Activated T-cell treated with anti-CD3 and anti-CD28 coated beads for 4 hours (primary cell): ENCODE data around the gene PLXNA3.
A peak's percentile ranks its signal among the peaks of the same experiment; 100 is the strongest.

Source experiments
- DNase-seq: peaks from one replicate; pipeline ENCODE4 v3.0.0-alpha.2; 2020

Gene PLXNA3

DNA sequence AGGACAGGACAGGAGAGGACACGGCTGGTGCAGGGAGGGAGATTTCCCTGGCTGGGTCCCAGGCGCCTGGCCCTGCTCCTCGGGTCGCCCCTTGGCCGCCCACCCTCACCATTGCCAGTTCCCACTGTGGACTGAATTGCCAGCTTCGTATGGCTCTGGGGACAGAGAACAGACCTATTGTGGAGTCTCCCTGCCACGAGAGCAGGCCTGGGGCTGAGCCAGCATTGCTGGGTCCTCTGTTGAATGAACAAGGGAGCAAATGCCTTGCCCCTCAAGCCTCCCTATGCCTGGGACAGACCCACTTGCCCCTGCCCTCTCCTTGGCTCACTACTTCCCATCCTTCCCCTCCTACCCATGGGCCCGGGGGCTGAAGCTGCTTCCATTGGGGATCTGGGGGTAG lies 4.3 kb downstream of the PLXNA3 start:
- DNase-seq = no peak

DNA sequence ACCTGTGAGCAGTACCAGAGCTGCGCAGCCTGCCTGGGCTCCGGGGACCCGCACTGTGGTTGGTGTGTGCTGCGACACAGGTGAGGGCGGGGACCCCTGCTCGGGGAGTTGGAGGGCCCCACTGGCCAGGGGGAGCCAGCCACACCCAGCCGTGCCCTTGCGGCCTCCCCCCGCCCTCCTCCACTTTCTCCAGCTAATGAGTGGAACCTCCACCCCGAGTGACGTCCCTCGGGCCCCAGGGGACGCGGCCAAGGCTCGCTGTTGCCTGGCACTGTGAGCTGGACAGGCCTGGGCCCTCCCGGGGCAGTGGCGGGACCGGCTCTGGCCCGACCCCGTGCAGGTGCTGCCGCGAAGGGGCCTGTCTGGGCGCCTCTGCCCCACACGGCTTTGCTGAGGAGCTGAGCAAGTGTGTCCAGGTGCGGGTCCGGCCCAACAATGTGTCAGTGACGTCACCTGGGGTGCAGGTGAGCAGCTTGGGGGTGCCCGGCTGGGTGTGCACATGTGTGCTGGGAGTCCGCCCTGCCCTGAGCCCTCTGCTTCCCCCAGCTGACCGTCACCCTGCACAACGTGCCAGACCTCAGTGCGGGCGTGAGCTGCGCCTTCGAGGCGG lies 5.6 kb downstream of the PLXNA3 start:
- DNase-seq = no peak

GRCh38 chrX:154464806-154465365 lies 6.8 kb downstream of the PLXNA3 start:
- DNase-seq = no peak

DNA sequence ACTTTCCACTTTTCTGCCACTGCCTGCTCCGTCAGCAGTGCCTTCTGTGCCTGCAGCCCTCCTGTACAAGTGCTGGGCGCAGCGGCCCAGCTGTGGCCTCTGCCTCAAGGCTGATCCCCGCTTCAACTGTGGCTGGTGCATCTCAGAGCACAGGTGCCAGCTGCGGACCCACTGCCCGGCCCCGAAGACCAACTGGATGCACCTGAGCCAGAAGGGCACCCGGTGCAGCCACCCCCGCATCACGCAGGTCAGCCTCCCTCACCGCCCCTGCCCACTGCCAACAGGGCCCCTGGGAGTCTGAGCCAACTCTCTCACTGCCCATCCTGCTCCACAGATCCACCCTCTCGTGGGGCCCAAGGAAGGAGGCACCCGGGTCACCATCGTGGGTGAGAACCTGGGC lies 7.5 kb downstream of the PLXNA3 start:
- no peak for DNase-seq

DNA sequence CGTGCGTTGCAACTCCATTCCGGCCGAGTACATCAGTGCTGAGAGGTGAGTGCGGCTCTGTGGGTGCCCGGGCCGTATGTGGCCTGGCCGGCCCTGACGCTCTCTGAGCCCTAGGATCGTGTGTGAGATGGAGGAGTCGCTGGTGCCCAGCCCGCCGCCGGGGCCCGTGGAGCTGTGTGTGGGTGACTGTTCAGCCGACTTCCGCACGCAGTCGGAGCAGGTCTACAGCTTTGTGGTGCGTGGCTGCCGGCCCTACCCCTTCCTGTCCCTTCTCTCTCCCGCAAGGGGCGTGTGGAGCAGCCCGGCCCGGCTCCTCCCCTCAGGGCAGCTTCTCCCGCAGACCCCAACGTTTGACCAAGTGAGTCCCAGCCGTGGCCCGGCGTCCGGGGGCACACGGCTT lies 8.0 kb downstream of the PLXNA3 start:
- DNase-seq = no peak

GRCh38 chrX:154466907-154467306 lies 8.8 kb downstream of the PLXNA3 start:
- DNase-seq = no peak

DNA sequence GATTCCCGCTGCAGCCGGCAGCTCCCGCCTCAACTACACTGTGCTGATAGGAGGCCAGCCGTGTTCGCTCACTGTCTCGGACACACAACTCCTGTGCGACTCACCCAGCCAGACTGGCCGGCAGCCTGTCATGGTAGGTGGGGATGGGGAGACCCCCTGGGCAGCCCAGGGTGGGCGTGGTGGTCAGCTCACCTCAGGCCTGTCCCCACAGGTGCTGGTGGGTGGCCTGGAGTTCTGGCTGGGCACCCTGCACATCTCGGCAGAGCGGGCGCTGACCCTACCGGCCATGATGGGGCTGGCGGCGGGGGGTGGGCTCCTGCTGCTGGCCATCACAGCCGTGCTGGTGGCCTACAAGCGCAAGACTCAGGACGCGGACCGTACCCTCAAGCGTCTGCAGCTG lies 9.5 kb downstream of the PLXNA3 start:
- DNase-seq = no peak

- DNase-seq = no peak
Observed at GRCh38 chrX:154468217-154468616, 10.1 kb downstream of the PLXNA3 start.

DNA sequence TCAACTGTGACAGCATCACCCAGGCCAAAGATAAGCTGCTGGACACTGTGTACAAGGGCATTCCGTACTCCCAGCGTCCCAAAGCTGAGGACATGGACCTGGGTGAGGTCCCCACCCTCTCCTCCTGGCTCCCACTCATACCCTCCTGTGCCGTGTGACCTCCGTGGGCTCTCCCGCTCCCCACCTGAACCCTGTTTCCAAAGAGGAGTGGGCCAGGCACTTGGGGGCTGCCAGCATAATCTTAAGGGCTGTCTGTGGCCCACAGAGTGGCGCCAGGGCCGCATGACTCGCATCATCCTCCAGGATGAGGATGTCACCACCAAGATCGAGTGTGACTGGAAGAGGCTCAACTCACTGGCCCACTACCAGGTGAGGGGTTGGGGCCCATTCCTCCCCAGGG lies 11.0 kb downstream of the PLXNA3 start:
- no peak for DNase-seq

- no peak for DNase-seq
Observed at GRCh38 chrX:154469880-154470279, 11.8 kb downstream of the PLXNA3 start.

DNA sequence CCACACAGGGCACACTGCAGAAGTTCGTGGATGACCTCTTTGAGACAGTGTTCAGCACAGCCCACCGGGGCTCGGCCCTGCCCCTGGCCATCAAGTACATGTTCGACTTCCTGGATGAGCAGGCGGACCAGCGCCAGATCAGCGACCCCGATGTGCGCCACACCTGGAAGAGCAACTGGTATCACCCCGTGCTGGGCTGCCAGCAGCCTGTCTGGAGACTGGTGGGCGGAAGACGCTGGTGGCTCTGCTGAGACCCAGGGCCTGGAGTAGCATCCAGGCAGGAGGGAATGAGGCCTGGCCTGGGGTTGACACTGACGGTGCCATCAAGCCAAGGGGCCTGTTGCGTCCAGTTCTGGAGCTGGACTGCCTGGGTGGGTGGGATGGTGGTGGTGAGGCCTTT lies 12.4 kb downstream of the PLXNA3 start:
- no peak for DNase-seq

- DNase-seq = no peak
Observed at GRCh38 chrX:154470914-154471568, 13.0 kb downstream of the PLXNA3 start.

DNA sequence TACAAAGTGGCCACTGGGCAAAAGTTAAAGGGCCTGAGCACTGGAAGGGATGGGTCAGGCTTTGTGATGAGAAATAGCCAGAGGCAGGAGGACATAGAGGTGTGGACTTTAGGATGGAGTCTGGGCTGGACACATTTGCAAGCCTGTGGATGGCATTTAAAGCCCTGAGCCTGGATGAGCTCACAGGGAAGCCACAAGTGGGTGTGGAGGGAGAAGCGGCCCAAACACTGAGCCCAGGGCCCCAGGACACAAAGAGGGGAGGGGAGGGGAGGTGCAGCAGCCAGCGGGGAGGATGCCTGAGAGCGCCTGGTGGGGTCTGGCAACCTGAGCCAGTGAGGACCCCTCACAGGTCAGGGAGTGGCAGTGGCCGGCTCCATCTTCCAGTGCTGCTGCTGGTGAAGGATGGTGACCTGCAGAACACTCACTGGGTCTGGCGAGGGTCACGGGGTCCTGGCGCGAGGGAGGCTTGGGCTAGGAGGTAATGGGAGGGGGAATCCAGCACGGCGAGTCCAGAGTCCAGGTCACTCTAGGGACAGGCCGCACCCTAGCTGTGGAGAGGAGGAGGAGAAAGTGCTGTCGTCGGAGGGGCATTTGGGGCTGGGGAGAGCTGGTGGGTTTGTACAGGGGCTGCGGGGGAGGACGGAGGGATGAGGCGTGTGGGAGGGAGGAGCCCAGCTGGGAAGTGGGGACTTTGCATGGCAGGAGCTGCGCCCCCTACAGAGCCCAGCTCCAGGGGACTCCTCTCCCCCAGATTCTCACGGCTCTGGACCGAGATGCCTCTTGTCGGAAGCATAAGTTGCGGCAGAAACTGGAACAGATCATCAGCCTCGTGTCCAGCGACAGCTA lies 14.0 kb downstream of the PLXNA3 start:
- no peak for DNase-seq

DNA sequence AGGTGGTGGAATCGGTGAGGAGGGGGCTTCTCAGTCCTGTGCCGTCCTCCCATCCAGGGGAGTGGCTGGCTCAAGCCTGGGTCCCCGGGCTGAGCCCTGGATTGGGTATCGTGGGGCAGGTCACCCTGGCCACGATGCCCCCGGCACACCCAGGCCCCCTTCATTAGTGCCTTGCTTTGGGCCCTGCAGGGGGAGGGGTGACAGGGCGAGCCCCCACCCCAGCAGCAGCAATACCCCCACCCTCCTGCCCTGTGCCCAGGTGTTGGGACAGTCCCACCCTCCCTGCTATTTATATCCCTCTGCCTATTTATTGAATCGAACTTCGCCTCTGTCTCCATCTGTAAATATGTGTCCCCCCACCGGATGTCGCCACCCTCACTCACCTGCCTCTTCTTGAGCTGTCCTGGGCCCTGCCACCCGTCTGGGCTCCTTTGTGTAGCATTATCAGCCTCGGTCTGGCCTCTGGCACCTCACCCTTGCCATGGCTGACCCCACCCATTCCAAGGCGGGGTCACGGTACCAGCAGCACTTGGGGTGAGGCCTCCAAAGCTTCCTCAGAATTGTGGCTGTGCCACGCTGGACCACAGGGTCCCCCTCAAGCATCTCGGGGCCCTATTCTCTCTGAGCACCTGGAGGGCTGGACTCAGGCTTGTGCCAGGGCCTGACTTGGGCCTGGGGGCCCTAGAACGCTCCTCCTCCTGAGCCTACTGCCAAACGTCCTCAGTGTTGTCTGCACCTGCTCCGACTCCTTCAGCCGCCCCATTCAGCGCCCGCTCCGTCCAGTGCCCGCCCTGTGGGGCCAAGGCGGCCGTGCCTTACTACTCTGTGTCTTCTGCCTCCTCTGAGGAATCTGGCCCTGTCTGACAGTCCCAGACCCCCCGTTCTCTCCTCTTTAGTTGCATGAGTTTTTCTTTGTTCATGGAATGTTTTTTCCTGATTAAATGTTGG lies 14.9 kb downstream of the PLXNA3 start:
- DNase-seq = no peak

DNA sequence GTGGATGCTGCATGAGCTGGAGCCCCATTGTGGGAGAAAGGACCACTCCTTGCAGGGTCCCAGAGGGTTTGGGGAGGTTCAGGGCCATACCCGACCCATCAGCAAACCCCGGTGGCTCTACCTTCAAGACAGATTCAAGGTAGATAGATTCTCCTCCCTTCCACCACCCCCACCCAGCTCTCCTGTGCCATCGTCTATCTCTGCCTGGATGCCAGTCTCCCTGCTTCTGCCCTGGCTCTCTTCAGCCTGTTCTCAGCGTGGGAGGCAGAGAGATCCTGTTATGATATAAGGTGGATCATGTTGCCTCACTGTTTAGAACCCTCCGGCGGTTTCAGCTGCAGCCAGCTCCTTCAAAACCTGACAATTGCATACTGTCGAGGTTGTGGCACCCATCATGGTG lies 15.6 kb downstream of the PLXNA3 start:
- DNase-seq = no peak

DNA sequence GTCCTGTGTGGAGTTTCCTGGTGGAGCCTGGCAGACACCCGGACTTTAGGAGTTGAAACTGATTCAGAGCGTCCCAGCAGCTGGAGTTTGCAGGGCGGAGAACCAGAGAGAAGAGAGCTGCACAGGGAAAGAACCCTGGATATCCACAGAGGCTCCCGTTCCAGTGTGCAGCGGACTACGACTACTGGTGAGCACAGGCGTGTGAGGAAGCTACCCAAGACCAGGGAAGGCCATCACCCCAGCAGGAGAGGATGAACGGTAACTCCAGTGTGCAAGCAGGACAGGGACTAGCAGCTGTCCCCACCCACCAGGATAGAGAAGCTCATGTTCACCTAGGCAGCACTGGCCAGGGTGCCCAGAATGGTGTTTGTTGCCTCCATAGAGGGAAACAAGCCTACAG lies 18.7 kb downstream of the PLXNA3 start:
- no peak for DNase-seq

GRCh38 chrX:154477891-154478477 lies 19.9 kb downstream of the PLXNA3 start:
- DNase-seq = no peak

GRCh38 chrX:154478728-154479622 lies 20.9 kb downstream of the PLXNA3 start, which contains the start of gene LAGE3:
Gene LAGE3 (minus strand): TSS chrX:154479281. CDS start chrX:154478915, 366 bp downstream.
- DNase-seq = peak; percentile 93

DNA sequence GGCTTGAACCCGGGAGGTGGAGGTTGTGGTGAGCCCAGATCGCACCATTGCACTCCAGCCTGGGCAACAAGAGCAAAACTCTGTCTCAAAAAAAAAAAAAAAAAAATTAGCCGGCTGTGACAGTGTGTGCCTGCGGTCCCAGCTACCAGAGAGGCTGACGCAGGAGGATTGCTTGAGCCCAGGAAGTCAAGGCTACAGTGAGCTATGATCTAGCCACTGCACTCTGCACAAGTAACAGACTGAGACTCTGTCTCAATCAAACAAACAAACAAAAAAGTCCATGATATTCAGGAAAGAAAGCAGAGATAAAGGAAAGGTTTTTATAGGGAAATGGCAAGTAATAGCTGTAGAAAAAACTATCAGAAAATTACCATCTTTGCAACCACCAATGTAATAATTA lies 23.1 kb downstream of the PLXNA3 start:
- no peak for DNase-seq

DNA sequence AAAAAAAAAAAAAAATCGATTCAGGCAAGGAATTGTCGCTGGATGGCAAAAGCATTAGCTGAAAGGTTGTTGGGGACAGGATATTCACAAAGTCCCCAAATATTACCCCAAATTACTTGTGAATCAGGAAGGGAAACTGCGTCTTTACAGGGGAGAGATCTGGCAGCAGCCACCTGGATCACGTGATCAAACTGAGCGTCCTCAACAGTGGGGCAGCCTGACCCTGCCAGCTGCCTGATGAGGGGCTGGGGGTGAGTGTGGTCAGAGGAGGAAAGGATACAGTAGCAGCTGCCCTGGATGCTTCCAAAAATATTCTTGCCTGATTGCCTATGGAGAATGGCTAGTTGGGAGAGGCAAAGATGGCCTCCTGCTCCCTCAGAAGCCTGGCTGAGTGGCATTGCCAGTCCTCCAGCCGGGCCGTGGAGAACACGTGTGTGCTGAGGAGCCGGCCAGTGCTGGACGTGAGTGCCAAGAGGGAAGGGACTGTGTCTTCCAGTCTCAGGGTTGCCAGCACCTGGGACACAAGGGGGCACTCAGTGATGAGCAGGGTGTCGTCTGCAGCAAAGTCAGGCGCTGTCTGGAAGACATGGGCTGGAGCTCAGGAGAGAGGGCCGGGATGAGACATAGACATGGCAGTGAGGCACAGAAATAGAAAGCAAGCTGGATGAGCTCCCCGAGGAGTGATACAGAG lies 24.0 kb downstream of the PLXNA3 start:
- no peak for DNase-seq
